Activated naive CD8-positive, alpha-beta T cell (primary cell): ENCODE data around the gene NDUFB5.

ENCODE experiments used
- H3K27ac Mint-ChIP-seq: one replicate; pipeline ENCODE4 v1.8.0; 2021; ENCODE audit warnings: mixed read lengths
- H3K27me3 Mint-ChIP-seq: one replicate; pipeline ENCODE4 v1.8.0; 2021; ENCODE audit warnings: mixed read lengths
- H3K36me3 Mint-ChIP-seq: one replicate; pipeline ENCODE4 v1.8.0; 2021; ENCODE audit warnings: mixed read lengths
- H3K4me1 Mint-ChIP-seq: one replicate; pipeline ENCODE4 v1.8.0; 2021; ENCODE audit warnings: low read depth, mixed read lengths
- H3K4me3 Mint-ChIP-seq: one replicate; pipeline ENCODE4 v1.8.0; 2021; ENCODE audit warnings: mild to moderate bottlenecking, mixed read lengths
- H3K9me3 Mint-ChIP-seq: one replicate; pipeline ENCODE4 v1.8.0; 2021; ENCODE audit warnings: low read depth, mixed read lengths

The NDUFB5 gene

GRCh38 chr3:179653096-179653797 lies 48.7 kb downstream of the NDUFB5 start:
- H3K4me3 Mint-ChIP-seq: peak overlapping the region; percentile 95
- H3K27me3 Mint-ChIP-seq: no peaks in the 10 kb centered on the region
- H3K4me1 Mint-ChIP-seq: peaks cover 29% of the 10 kb centered on the region
- peaks cover 4% of the 10 kb centered on the region for H3K36me3 Mint-ChIP-seq
- H3K9me3 Mint-ChIP-seq: no peaks in the 10 kb centered on the region
- H3K27ac Mint-ChIP-seq: peak overlapping the region; percentile 87

GRCh38 chr3:179655236-179655635 lies 50.6 kb downstream of the NDUFB5 start:
- peaks cover 6% of the 10 kb centered on the region for H3K36me3 Mint-ChIP-seq
- H3K4me1 Mint-ChIP-seq: peaks cover 31% of the 10 kb centered on the region
- H3K9me3 Mint-ChIP-seq: no peaks in the 10 kb centered on the region
- H3K27ac Mint-ChIP-seq: no peak overlapping the region
- H3K27me3 Mint-ChIP-seq: no peaks in the 10 kb centered on the region
- H3K4me3 Mint-ChIP-seq: peak overlapping the region; percentile 95

- Mint-ChIP-seq H3K4me1 (peaks cover 35% of the 10 kb centered on the region), H3K4me3 (no peak overlapping the region), H3K9me3 (no peaks in the 10 kb centered on the region), H3K27me3 (no peaks in the 10 kb centered on the region), H3K27ac (no peak overlapping the region), H3K36me3 (peaks cover 6% of the 10 kb centered on the region)
These were observed 54.0 kb downstream of the NDUFB5 start for GRCh38 chr3:179658606-179659005.

- H3K4me1 Mint-ChIP-seq: peaks cover 28% of the 10 kb centered on the region
- no peak overlapping the region for H3K27ac Mint-ChIP-seq
- peaks cover 3% of the 10 kb centered on the region for H3K36me3 Mint-ChIP-seq
- no peaks in the 10 kb centered on the region for H3K27me3 Mint-ChIP-seq
- H3K9me3 Mint-ChIP-seq: no peaks in the 10 kb centered on the region
- no peak overlapping the region for H3K4me3 Mint-ChIP-seq
These were observed 56.3 kb downstream of the NDUFB5 start for GRCh38 chr3:179660872-179661271.

- no peak overlapping the region for H3K4me3 Mint-ChIP-seq
- peaks cover 21% of the 10 kb centered on the region for H3K4me1 Mint-ChIP-seq
- H3K27ac Mint-ChIP-seq: no peak overlapping the region
- peaks cover 2% of the 10 kb centered on the region for H3K36me3 Mint-ChIP-seq
- H3K27me3 Mint-ChIP-seq: no peaks in the 10 kb centered on the region
- no peaks in the 10 kb centered on the region for H3K9me3 Mint-ChIP-seq
These were observed 57.2 kb downstream of the NDUFB5 start for GRCh38 chr3:179661777-179662176.

- Mint-ChIP-seq H3K27me3 (no peaks in the 10 kb centered on the region), H3K27ac (no peak overlapping the region), H3K9me3 (no peaks in the 10 kb centered on the region), H3K4me3 (no peak overlapping the region), H3K4me1 (peaks cover 21% of the 10 kb centered on the region), H3K36me3 (peaks cover 3% of the 10 kb centered on the region)
These were observed 58.5 kb downstream of the NDUFB5 start for GRCh38 chr3:179663093-179663492.

- Mint-ChIP-seq H3K27ac (no peak overlapping the region), H3K36me3 (peaks cover 3% of the 10 kb centered on the region), H3K4me1 (peaks cover 15% of the 10 kb centered on the region), H3K4me3 (no peak overlapping the region), H3K9me3 (no peaks in the 10 kb centered on the region), H3K27me3 (no peaks in the 10 kb centered on the region)
These were observed 61.4 kb downstream of the NDUFB5 start for GRCh38 chr3:179666030-179666429.

GRCh38 chr3:179666436-179667035 lies 61.9 kb downstream of the NDUFB5 start:
- H3K4me1 Mint-ChIP-seq: peaks cover 15% of the 10 kb centered on the region
- peaks cover 3% of the 10 kb centered on the region for H3K36me3 Mint-ChIP-seq
- no peak overlapping the region for H3K4me3 Mint-ChIP-seq
- no peaks in the 10 kb centered on the region for H3K27me3 Mint-ChIP-seq
- H3K27ac Mint-ChIP-seq: no peak overlapping the region
- H3K9me3 Mint-ChIP-seq: no peaks in the 10 kb centered on the region

GRCh38 chr3:179668429-179668828 lies 63.8 kb downstream of the NDUFB5 start:
- H3K4me1 Mint-ChIP-seq: peaks cover 8% of the 10 kb centered on the region
- H3K27ac Mint-ChIP-seq: no peak overlapping the region
- H3K27me3 Mint-ChIP-seq: no peaks in the 10 kb centered on the region
- H3K4me3 Mint-ChIP-seq: no peak overlapping the region
- no peaks in the 10 kb centered on the region for H3K9me3 Mint-ChIP-seq
- H3K36me3 Mint-ChIP-seq: peaks cover 8% of the 10 kb centered on the region

- Mint-ChIP-seq H3K4me3 (no peak overlapping the region), H3K27ac (no peak overlapping the region), H3K36me3 (peaks cover 8% of the 10 kb centered on the region), H3K27me3 (no peaks in the 10 kb centered on the region), H3K9me3 (no peaks in the 10 kb centered on the region), H3K4me1 (no peaks in the 10 kb centered on the region)
These were observed 65.7 kb downstream of the NDUFB5 start for GRCh38 chr3:179670311-179670710.

GRCh38 chr3:179671309-179671708 lies 66.7 kb downstream of the NDUFB5 start:
- Mint-ChIP-seq H3K36me3 (peaks cover 12% of the 10 kb centered on the region), H3K27ac (no peak overlapping the region), H3K4me3 (no peak overlapping the region), H3K27me3 (no peaks in the 10 kb centered on the region), H3K9me3 (no peaks in the 10 kb centered on the region), H3K4me1 (peaks cover 2% of the 10 kb centered on the region)

GRCh38 chr3:179671747-179672242 lies 67.2 kb downstream of the NDUFB5 start:
- H3K4me1 Mint-ChIP-seq: peaks cover 3% of the 10 kb centered on the region
- no peaks in the 10 kb centered on the region for H3K9me3 Mint-ChIP-seq
- H3K27ac Mint-ChIP-seq: no peak overlapping the region
- H3K27me3 Mint-ChIP-seq: no peaks in the 10 kb centered on the region
- H3K36me3 Mint-ChIP-seq: peaks cover 14% of the 10 kb centered on the region
- H3K4me3 Mint-ChIP-seq: no peak overlapping the region

GRCh38 chr3:179672918-179673317 lies 68.3 kb downstream of the NDUFB5 start:
- Mint-ChIP-seq H3K4me3 (no peak overlapping the region), H3K4me1 (peaks cover 3% of the 10 kb centered on the region), H3K36me3 (peaks cover 14% of the 10 kb centered on the region), H3K27me3 (no peaks in the 10 kb centered on the region), H3K27ac (no peak overlapping the region), H3K9me3 (no peaks in the 10 kb centered on the region)

- Mint-ChIP-seq H3K36me3 (peaks cover 10% of the 10 kb centered on the region), H3K27ac (no peak overlapping the region), H3K9me3 (no peaks in the 10 kb centered on the region), H3K4me3 (no peak overlapping the region), H3K27me3 (no peaks in the 10 kb centered on the region), H3K4me1 (peaks cover 3% of the 10 kb centered on the region)
These were observed 68.9 kb downstream of the NDUFB5 start for GRCh38 chr3:179673523-179673922.

- Mint-ChIP-seq H3K27ac (no peak overlapping the region), H3K9me3 (no peaks in the 10 kb centered on the region)
These were observed 71.5 kb downstream of the NDUFB5 start for GRCh38 chr3:179676081-179676480.

More at GRCh38 chr3:179676081-179676480, 71.5 kb downstream of the NDUFB5 start:
- H3K4me3 Mint-ChIP-seq: no peak overlapping the region
- peaks cover 10% of the 10 kb centered on the region for H3K36me3 Mint-ChIP-seq
- peaks cover 3% of the 10 kb centered on the region for H3K4me1 Mint-ChIP-seq
- no peaks in the 10 kb centered on the region for H3K27me3 Mint-ChIP-seq
